Measurements from ENCODE around the gene ACOT13.
"Not testable (repeated sequence)": the region's sequence is repeated elsewhere in the genome, so short reads cannot be mapped to it uniquely, and the experiment has no call there.

ACOT13 gene

GRCh38 chr6:24632573-24632972 is 34.3 kb upstream of the ACOT13 start:
- H3K27ac ChIP-seq = no peak overlapping the region
- TF ChIP-seq CTCF (IDR thresholded peaks at IDR 0.05) (no peak), ZFX (IDR thresholded peaks at IDR 0.05; ENCODE audit: borderline replicate concordance) (no peak)

GRCh38 chr6:24636681-24637080 is 30.2 kb upstream of the ACOT13 start:
- no peak overlapping the region for H3K27ac ChIP-seq
- TF ChIP-seq ZFX (IDR thresholded peaks at IDR 0.05; ENCODE audit: borderline replicate concordance) = no peak
- no peak for TF ChIP-seq CTCF (IDR thresholded peaks at IDR 0.05)

- TF ChIP-seq CTCF (IDR thresholded peaks at IDR 0.05) = no peak
- TF ChIP-seq ZFX (IDR thresholded peaks at IDR 0.05; ENCODE audit: borderline replicate concordance) = no peak
- no peak overlapping the region for H3K27ac ChIP-seq
These were observed 26.7 kb upstream of the ACOT13 start for GRCh38 chr6:24640166-24640565.

- not testable (repeated sequence) for H3K27ac ChIP-seq
These were observed 26.2 kb upstream of the ACOT13 start for GRCh38 chr6:24640631-24641030.

GRCh38 chr6:24642061-24642460 is 24.8 kb upstream of the ACOT13 start:
- no peak overlapping the region for H3K27ac ChIP-seq
- no peak for TF ChIP-seq ZFX (IDR thresholded peaks at IDR 0.05; ENCODE audit: borderline replicate concordance)
- TF ChIP-seq CTCF (IDR thresholded peaks at IDR 0.05) = no peak

GRCh38 chr6:24643920-24644319 is 23.0 kb upstream of the ACOT13 start:
- TF ChIP-seq ZFX (IDR thresholded peaks at IDR 0.05; ENCODE audit: borderline replicate concordance) = no peak
- TF ChIP-seq CTCF (IDR thresholded peaks at IDR 0.05) = no peak
- no peak overlapping the region for H3K27ac ChIP-seq

- TF ChIP-seq CTCF (IDR thresholded peaks at IDR 0.05) = no peak
- no peak for TF ChIP-seq ZFX (IDR thresholded peaks at IDR 0.05; ENCODE audit: borderline replicate concordance)
- no peak overlapping the region for H3K27ac ChIP-seq
These were observed 22.5 kb upstream of the ACOT13 start for GRCh38 chr6:24644377-24644776.

GRCh38 chr6:24646771-24647170 is 20.1 kb upstream of the ACOT13 start:
- TF ChIP-seq ZFX (IDR thresholded peaks at IDR 0.05; ENCODE audit: borderline replicate concordance) (no peak), CTCF (IDR thresholded peaks at IDR 0.05) (no peak)
- H3K27ac ChIP-seq = 0 out of 2 replicates have a peak overlapping the region, but pooled peaks have one; percentile 10

Data from 22Rv1 (cell line).